Skin of body (tissue), 2 donors: ENCODE data around the gene CCDC33. TPM values are rescaled to one million over a fixed set of nuclear protein-coding genes. Genes with fewer than 3 reads are reported as not detected.

Source experiments
- DNase-seq: peaks from one replicate; lab custom pipeline; 2025; lab: John Stamatoyannopoulos, UW
- total RNA-seq: library from RNA; depleted of rRNA; stranded (reverse); fragments of >200 nt; gene quantifications from one replicate; pipeline ENCODE4 v1.2.3, GENCODE V29; 2014

CCDC33 gene
- total RNA-seq, 1 donor from 2014 or later, result 0.20 TPM

DNA sequence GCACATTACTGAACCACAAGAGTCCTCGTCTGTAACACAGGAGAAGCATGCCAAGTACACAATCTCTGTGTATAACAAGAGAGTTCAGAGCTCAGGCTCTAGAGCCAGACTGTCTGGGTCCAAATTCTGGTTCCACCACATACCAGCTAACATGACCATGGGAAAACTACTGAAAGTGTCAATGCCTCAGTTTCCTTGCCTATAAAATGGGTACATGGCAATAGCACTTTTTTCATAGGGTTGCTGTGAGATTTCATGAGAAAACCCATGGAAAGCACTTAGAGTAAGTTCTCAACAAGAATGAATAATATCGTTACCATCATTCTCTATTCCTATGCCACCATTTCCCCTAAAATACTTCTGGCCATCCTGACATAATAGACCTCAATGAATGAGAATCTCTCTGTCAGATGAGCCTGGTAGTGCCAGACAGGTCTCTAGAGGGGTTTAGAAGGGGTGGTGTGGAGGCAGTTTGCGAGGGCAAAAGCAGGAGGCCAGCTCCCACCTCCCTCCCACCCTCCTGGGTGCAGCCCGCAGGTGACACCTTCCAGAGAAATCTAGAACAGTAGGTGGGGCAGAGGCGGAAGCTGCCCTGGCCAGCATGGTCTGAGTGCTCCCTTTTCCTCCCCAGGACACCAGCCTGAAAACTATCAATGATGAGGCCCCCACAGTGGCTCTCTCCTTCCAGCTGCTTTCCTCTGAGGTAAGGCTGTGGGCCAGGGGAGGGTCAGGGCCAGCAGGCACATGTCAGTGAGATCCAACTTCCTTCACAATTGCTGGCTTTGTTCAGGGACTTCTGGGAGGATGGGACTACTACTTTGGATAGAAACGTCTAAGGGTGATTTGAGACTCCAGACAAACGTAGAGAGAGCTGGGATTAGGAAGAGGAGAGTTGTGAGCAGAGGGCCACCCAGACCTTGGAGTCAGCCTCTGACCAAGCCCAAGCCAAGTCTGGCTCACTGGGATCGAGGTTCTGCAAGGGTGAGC, 45.3 kb downstream of the CCDC33 start:
- DNase-seq, result no peak

DNA sequence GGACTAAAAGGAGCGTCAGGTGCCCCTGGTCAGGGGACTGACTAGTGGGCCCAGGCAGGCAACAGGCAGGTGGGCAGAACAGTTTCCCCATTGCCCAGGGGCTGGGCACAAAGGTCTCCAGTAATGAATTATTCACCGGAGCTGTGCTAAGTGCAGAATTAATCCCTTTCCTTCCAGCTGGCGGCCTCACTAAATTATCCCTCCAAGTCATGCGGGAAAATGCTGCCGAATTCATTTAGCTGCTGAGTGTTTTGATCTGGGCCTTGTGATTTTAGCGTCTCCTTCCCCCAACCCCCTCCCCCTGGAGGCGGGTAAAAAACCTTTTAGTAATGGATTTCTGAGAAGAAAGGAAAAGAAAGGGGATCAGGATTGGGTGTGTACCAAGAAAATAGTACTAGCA, 47.2 kb downstream of the CCDC33 start:
- DNase-seq, result no peak

DNA sequence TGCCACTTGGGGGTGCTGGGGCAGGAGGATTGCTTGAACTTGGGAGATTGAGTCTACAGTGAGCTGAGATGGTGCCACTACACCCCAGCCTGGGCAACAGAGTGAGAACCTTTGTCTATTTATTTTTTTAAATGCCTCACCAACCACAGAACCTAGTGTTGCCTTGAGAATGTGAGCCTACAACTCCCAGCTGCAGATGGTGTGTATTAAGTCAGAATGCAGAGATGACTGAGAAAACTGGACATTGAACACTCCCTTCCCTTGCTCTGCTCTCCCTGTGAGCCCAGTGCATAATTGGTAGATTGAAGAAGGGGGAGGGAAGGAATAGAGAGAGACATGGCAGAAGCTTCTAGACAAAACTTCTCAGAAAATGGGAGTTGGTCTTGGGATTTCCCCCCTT, 53.5 kb downstream of the CCDC33 start:
- DNase-seq, result no peak

DNA sequence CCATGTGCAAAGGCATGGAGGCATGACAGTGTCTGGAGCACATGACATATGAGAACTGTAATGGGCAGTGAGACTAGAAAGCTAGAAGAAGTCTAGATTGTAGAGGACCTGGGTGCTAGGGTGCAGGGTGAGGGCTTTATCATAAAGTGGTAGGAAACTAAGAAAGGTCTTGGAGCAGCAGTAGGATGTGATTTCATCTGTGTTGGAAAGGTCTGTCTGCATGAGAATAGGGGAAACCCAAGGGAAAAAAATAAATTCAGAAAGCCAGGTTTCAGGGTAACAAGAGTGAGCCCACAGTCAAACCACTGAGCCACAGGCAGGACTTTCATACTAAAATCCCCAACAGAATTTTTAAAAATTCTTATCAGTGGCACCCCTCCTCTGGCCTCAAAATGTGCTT, 54.5 kb downstream of the CCDC33 start:
- DNase-seq, result no peak

DNA sequence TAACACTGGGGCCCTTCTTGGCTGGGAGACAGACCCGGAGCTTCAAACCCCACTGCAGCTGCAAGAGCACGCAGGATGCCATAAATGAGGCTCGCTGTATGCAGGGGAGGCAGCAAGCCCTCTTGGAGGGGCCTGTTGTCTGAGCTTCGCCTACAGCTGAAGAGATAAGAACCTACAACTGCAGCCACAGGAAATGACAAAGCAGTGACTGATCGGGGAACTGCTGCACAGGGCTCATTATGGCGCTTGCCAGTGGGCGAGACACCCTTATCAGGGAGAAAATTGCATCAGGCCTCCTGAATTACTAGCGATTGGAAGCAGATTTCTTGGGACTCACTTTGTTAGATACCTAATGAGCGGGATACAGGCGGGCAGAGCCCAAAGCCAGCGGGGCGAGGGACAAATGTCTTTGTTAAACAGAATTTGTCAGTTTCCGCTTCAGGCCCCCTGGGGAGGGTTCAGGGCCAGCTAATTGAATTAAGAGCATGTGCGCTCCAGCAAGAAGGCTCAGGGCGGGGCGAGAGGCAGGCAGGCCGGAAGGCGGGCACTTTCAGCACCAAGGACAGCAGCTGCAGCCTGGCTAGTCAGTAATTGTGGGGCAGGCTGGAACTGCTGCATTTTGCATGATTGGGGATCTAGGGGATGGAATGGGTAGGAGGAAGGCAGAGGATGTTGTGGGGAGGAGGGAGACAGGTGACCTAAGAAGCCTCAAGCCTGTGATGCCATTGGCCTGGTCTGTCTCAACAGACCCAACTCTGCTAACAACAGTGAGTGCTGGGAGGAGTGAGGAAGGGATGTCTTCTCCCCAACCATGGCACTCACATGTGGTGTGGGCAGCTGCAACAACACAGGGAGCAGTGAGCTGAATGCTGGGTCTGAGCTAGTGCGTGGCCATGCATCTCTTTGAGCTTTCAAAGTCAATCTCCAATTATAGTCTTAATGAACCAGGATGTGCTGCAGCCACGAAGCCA, 55.3 kb downstream of the CCDC33 start:
- DNase-seq, result peak; percentile 73

DNA sequence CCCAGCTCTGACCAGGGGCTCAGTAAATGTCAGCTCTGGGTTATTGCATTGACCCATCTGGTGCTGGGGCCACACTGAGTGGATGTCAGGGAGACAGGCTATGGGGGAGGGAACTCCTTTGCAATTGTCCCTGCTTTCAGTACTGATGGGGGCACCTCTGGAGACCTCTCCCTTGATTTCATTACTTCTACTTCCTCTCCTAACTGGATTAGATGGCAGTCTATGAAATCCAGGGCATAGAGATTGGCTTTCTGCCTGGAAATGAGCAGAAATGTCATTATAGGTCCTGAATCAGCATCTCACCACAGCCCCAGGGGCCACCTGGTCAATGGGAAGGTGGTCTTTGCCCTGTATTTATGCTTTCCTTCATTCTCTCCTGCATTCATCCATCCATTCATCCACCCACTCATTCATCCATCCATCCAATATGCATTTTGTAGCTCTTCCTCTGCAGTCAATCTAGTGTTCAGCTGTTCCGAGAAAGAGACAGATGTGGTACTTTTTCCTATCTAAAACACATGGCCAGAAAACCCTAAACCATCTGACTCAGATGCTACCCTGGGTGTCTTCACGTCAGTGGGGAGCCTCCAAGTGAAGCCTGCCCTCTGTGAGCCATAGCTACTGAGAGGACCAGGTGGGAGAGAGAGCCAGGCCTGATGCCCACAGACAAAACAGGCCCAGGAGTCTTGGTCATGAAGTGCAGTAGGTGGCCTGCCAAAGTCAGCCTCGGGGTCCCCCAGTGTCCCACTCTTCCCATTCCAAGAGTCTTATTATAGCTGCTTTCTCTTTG, 57.1 kb downstream of the CCDC33 start:
- no peak for DNase-seq

DNA sequence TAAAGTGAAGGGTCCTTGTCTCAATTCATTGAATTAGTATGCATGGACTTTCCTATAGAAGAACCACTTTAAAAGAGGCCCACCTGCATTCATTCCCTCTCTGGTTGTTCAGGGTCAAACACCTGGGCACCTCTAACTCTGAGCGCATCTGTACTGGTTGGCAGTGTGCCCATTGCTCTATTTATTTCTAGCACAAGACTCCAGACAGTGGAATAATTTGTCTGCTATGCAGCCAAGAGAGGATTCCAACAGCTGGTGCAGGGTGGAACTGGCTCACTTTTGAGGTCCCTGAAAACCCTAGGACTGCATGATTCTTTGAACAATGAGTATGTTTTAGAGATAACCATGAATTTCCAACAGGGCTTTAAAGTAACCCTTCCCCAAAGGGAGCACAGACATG, 57.9 kb downstream of the CCDC33 start:
- no peak for DNase-seq

DNA sequence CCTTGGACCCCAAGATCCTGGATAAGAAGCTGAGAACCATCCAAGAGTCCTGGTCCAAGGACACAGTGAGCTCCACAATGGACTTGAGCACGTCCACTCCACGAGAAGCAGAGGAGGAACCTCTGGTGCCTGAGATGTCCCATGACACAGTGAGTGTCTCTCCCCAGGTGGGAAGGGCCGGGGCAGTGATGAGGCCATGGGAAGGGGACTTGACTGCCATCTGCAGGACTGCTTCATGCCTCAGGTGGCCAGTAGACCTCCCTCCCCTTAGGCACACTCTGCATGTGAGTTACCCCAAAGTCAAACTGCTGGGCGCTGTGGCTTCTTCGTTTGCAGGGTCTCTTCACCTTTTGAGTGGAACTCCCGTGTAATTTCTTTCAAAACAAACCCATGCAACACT, 59.7 kb downstream of the CCDC33 start:
- no peak for DNase-seq

DNA sequence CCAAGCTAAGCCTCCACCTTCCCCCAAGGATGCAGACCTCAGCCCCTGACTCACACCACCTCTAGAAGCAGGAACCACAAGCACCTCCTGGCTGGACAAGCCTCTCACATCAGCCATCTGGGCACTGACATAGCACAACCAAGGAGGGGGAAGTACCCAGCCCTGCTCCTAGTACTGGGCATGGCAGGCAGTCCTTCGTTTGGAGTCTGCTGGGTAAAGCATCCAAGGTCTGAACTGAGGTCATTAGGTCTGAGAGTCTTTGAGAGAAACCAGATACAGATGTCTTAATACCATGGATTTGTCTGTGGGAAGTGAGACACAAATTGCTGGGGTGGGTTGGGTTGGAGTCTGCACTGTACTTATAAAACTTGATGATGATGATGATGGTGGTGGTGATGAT, 61.8 kb downstream of the CCDC33 start:
- no peak for DNase-seq

DNA sequence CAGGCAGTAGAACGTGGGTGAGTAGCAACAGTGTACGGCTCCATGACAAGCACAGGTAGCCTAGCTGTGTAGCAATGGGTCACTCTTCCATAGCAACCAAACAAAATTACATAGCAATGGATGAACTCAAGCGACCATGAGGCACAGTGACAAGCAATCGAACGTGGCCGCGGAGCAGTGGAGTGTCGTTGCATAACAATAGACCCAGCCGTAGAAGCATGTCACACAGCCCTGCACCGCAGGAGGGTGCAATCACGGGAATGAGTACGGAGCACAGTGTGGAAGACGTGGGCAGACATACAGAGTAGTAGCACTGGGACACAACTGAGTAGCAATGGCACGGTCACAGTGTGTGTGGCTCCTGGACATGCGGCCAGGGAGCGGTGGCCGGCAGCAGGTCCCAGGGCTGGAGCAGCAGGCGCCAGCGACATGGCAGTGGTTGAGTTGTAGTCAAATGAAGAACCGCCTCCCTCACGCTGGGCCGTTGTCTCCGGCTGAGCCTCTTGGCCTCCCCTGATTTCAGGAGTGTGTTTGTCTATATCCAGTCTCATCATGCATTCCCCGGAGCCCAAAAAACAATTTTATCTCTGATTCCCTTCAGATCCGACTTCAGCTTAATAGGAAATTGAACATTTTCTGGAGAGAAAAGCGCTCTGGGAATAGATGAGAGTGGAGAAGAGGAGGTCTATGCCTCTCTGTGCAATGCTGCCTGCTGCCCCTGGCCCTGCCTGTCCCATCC, 64.1 kb downstream of the CCDC33 start:
- no peak for DNase-seq

DNA sequence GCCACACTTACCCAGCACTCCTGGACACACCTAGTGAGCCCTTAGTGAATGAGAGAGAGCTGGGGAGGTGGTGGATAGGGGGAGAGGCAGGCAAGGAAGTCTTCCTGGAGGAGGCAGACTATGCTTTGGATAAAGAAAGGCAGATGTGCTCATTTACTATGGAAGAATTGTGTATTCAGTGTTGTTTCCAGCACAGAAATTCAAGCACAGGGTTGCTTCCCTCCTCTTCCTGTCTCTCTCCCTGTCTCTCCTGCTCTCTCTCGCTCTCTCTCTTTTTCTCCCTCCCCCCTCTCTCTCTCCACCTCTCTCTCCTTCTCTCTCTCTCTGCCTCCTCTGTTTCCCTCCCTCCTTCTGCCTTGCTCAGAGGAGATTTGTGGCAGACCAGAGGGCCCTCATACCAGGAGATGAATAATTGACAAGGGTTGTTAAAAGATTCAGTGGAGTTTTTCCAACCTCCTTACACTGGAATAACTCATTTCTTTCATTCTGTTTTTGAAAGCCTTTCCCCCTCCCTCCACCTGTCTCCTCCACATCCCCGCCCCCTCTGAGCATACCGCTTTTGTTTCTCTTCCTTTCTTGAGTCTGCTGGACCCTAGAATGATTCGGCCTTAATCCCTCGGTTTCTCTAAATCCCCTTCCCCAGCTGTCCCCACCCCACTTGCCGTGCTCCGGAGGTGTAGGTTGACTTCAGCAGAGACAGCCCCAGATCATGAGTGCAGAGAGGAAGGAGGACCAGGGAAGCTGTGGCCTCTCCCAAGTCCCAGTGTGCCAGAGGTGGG, 65.6 kb downstream of the CCDC33 start:
- no peak for DNase-seq

DNA sequence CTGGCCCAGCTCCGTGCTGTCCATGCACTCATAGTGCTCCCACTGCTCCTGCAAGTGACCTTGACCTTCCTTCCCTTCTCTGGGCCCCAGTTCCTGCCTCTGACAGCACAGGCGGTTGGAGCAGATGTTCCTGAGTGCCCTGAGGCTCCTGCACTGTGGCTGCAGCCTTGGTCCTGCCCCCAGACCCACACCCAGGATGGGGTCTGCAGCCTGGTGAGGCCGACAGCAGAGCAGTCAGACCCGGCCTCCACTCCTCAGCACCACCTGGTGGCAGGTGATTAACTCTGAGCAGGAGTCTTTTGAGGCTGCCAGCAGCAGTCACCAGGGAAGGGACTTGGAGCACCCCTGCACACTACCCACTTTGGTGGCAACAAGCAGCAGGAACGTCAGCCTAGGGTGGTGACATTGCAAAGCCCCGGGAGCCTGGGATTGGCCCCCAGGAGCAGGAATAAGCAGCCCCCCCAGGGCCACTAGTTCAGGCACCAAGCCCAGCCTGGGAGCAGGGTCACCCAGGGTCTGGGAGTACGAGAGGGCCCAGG, 66.8 kb downstream of the CCDC33 start:
- DNase-seq, result no peak

DNA sequence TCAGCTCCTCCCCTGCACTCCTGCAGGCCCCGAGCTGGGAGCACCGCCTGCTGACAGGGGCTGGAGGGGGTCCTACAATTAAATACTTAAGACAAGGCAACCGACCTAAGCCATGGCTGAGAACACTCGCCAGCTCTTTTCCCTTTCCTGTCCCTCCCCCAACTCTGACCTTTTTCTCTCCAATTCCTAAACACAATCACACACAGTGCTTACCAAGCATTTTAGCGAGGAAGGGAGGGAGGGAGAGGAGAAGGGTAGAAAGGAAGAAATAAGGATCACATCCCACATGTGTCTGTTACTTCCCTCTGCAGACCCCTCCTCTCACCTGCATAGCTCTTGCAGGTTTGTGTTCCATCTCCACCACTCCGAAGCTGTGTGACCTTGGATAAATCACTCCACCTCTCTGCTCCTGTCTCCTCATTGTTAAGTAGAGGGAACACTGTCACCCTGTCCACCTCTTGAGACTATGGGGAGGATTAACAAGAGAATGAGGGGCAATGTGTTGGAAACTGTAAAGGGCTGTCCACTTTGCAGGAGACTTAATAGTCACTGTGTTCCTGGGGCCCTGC, 67.7 kb downstream of the CCDC33 start:
- DNase-seq, result no peak

DNA sequence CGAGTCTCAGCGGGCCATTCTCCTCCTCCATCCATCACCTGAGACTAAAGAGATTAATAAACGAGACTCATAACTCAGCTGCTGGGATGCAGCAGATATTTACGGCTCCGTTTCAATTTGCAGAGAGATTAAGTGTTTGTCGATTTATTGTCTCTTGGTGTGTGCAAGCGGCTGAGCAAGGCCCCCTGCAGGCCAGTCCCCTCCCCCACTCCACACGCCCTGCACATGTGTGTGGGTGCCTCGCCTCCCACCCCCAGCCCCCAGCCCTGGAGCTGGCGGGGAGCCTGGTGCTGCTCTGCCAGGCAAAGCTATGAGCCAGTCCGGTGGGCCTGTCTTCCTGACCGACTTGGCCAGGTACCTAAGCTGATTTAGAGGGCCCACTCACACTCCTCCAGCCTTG, 68.3 kb downstream of the CCDC33 start:
- no peak for DNase-seq

DNA sequence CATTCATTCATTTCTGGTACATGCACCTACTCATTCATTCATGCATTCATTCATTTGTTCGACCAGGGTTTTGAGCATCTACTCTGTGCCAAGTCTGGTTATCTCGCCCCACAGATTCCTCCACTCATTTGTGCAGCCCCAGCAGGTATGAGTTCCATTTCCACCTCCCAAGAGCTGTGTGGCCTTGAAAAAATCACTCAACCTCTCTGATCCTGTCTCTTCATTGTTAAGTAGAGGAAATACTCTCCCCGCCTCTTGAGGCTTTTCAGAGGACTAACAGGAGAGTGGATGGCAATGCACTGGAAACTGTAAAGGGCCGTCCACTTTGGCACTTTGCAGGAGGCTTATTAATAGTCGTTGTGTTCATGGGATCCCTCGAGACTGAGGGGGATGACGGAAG, 69.6 kb downstream of the CCDC33 start:
- DNase-seq, result no peak

DNA sequence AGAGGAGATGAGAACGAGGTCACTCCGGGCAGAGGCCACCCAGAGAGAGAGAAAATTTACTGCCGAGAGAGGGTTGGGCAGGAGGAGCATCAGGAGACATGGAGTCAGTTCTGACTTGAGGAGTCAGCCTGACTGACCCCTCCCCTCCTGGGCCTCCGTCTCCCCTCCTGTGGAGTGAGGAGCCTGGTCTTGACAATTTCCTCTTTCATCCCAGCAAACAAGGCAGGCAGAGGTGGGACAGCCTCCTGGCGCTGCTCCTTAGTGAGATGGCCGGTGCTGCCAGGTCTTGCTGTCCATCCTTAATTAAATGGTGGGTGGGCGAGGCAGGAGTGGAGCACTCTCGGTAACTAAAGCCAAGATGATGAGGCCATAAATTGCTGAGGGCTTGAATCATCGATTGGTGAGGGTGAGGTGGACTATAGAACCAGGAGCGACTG, 70.7 kb downstream of the CCDC33 start:
- no peak for DNase-seq

DNA sequence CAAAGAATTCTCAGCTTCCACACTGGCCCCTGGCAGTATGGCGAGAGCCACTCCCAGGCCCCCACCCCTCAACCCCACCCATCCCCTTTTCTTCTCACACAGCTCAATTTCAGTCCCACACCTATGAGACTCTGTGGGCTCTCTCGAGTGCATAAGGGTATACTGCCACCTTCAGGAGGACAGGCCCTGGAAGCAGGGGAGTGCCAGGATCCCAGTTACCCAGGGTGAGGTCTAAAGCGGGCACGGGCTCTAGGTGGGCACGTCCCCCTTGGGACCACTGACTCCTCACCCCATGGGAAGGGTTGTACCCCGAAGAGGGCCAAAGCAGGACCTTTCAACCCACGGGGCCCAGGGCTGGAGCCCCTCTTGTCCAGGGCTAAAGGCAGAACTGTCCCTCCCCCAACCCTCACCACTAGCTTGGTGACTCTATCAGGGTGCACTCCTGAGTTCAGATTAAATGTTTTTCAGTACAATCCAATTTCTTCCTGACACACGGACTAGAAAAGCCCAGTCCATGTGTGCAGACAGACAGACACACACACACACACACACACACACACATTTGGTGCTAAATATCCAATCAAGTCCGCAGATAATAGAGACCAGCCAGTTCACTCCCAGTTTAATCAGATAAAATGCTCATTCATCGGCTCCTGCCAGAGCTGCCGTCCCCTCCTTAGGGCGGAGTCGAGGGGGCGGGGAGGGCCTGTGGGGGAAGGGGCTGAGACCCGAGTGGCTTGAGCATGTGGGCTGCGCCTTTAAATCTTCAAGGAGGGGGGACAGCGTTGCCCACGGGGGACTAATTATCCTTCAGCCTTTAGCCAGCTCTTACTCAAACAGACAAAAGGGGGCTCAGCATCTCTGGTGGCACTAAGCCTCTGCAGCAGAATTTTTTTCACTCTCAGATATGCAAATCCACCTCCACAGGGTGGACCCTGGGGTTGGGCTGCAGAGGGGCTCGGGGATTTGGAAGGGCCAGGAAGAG, 72.0 kb downstream of the CCDC33 start:
- peak; percentile 20 for DNase-seq
